HFFc6 (cell line): ENCODE measurements around the gene RBL2. TPM values are rescaled to one million over a fixed set of nuclear protein-coding genes. Genes with fewer than 3 reads are reported as not detected.
"Not testable (repeated sequence)": the region's sequence is repeated elsewhere in the genome, so short reads cannot be mapped to it uniquely, and the experiment has no call there.

Experiments used
- DNase-seq: peaks from one replicate; pipeline ENCODE4 v3.0.0-alpha.2; 2018
- H3K27ac Mint-ChIP-seq: 2 replicates; pipeline ENCODE4 v1.8.0; 2020; ENCODE audit warnings: mild to moderate bottlenecking, mixed read lengths
- H3K27me3 Mint-ChIP-seq: 2 replicates; pipeline ENCODE4 v1.8.0; 2021; ENCODE audit warnings: mild to moderate bottlenecking, moderate library complexity, mixed read lengths; ENCODE audit not compliant: insufficient read depth
- H3K36me3 Mint-ChIP-seq: 2 replicates; pipeline ENCODE4 v1.8.0; 2021; ENCODE audit warnings: low read depth, mixed read lengths
- H3K4me1 Mint-ChIP-seq: 2 replicates; pipeline ENCODE4 v1.8.0; 2020; ENCODE audit warnings: low read depth, mixed read lengths
- H3K4me3 Mint-ChIP-seq: 2 replicates; pipeline ENCODE4 v1.8.0; 2020; ENCODE audit warnings: mild to moderate bottlenecking, moderate library complexity, mixed read lengths
- H3K9me3 Mint-ChIP-seq: 2 replicates; pipeline ENCODE4 v1.8.0; 2020; ENCODE audit warnings: mild to moderate bottlenecking, mixed read lengths
- CTCF ChIP-seq: fragments of 200-600 bp; sonication (generic); IDR thresholded peaks from 2 replicates; pipeline ENCODE4 v1.5.0; 2021; ENCODE audit warnings: antibody characterized with exemption, mild to moderate bottlenecking
- long read RNA-seq: library from polyadenylated mRNA; unstranded; transcript quantifications from one replicate; pipeline ENCODE4 v2.0.0, GENCODE V29; 2019
- total RNA-seq, 6 experiments: library from RNA; stranded (reverse); fragmentation: NEBNext Ultra II Directional; extraction: Animal tissue kit (Norgen Biotek cat#: 25700); gene quantifications; 2 replicates in 1 of 6; 3 replicates in 5 of 6; pipeline ENCODE4 v1.2.3, GENCODE V29; 2021

Gene RBL2, protein sequence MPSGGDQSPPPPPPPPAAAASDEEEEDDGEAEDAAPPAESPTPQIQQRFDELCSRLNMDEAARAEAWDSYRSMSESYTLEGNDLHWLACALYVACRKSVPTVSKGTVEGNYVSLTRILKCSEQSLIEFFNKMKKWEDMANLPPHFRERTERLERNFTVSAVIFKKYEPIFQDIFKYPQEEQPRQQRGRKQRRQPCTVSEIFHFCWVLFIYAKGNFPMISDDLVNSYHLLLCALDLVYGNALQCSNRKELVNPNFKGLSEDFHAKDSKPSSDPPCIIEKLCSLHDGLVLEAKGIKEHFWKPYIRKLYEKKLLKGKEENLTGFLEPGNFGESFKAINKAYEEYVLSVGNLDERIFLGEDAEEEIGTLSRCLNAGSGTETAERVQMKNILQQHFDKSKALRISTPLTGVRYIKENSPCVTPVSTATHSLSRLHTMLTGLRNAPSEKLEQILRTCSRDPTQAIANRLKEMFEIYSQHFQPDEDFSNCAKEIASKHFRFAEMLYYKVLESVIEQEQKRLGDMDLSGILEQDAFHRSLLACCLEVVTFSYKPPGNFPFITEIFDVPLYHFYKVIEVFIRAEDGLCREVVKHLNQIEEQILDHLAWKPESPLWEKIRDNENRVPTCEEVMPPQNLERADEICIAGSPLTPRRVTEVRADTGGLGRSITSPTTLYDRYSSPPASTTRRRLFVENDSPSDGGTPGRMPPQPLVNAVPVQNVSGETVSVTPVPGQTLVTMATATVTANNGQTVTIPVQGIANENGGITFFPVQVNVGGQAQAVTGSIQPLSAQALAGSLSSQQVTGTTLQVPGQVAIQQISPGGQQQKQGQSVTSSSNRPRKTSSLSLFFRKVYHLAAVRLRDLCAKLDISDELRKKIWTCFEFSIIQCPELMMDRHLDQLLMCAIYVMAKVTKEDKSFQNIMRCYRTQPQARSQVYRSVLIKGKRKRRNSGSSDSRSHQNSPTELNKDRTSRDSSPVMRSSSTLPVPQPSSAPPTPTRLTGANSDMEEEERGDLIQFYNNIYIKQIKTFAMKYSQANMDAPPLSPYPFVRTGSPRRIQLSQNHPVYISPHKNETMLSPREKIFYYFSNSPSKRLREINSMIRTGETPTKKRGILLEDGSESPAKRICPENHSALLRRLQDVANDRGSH
- total RNA-seq: 10 to 100 TPM; 21.4 to 24.4 (median 22.9) TPM
- long read RNA-seq, full-length matches to known transcripts: 7 of 19 reads
- long read RNA-seq, partial matches to known transcripts: 10 of 19 reads
- long read RNA-seq, other reads (novel, unspliced or antisense): 2 of 19 reads

DNA sequence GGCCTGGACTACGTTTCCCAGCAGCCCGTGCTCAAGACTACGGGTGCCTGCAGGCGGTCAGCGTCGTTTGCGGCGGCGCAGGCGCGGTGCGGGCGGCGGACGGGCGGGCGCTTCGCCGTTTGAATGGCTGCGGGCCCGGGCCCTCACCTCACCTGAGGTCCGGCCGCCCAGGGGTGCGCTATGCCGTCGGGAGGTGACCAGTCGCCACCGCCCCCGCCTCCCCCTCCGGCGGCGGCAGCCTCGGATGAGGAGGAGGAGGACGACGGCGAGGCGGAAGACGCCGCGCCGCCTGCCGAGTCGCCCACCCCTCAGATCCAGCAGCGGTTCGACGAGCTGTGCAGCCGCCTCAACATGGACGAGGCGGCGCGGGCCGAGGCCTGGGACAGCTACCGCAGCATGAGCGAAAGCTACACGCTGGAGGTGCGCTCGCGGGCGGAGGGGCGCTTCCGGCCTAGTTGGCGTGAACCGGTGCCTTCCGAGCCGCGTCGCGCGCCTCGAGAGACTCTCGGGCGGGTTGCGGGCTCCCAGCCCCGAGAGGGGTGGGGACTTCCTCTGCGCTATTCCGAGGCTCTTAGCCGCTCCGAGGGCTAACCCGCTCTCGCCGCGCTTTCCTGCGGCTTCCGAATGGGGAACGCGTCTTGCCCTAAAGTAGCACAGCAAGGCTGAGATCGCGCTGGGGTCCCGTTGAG, at the start of gene RBL2:
RBL2 (plus strand) TSS at position 95 of the 689 bp plus-strand sequence; CDS start at position 181, 86 bp downstream.
- Mint-ChIP-seq H3K27ac (peak within 1 kb of the TSS; percentile 96), H3K4me3 (peak within 1 kb of the TSS; percentile 98), H3K36me3 (no peaks in the 10 kb centered on the region), H3K9me3 (no peaks in the 10 kb centered on the region), H3K27me3 (peaks cover 2% of the 10 kb centered on the region), H3K4me1 (peaks cover 29% of the 10 kb centered on the region)
- peak; percentile 74 for DNase-seq
- no peak for TF ChIP-seq CTCF

DNA sequence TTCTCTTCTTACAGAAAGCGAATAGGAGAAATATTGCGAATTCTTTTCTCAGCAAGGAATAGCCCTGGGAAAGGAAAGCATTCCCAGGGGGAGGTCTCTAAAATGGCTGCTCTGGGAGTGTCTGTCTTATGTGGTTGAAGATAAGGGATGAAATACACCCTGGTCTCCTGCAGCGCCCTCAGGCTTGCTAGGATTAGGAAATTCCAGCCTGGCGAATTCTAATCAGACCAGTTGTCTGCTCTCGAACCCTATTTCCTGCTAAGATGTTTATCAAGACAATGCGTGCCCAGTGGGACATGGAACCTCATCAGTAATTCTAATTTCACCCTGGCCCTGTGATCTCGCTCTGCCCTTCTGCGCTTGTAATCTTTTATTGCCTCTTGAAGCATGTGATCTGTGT, 49.7 kb upstream of the RBL2 start:
- not testable (repeated sequence) for H3K4me1 Mint-ChIP-seq, H3K4me3 Mint-ChIP-seq, H3K27ac Mint-ChIP-seq, DNase-seq, H3K36me3 Mint-ChIP-seq, H3K27me3 Mint-ChIP-seq
- H3K9me3 Mint-ChIP-seq: peaks cover 29% of the 10 kb centered on the region

DNA sequence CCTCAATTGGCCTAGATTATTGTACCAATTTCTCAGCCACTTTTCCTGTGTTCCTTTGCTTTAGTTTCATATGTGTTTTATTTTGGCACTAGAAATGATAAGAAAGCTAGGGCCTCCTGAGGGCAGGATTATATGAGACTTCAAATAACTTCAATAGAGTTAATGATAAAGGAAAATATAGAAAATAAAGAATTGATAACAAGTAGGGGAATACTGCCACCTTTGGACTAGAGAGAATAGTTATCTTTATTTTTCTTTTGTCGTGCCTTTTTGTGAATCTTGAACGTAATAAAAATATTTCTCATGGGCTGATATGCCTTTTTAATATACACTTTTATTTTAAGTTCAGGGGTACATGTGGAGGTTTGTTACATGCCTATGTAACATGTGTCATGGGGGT, 29.3 kb upstream of the RBL2 start:
- no peak overlapping the region for H3K27ac Mint-ChIP-seq
- no peak for DNase-seq
- no peaks in the 10 kb centered on the region for H3K9me3 Mint-ChIP-seq

DNA sequence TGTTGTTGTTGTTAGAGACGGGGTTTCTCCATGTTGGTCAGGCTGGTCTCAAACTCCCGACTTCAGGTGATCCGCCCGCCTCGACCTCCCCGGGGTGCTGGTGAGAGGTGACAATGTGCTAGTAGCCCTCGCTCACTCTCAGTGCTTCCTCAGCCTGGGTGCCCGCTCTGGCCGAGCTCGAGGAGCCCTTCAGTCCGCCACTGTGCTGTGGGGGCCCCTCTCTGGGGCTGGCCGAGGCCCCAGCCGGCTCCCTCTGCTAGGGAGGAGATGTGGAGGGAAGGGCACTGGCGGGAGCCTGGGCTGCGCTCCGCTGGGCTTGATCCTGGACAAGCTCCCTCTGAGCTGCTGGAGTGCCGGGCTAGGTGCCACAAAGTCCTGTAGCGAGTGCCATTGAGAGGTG, 21.7 kb upstream of the RBL2 start:
- H3K36me3 Mint-ChIP-seq: peaks cover 3% of the 10 kb centered on the region; the same call in 1 of the 2 replicates
- H3K27ac Mint-ChIP-seq: no peak overlapping the region
- H3K4me1 Mint-ChIP-seq: peaks cover 17% of the 10 kb centered on the region
- no peak for TF ChIP-seq CTCF
- no peak overlapping the region for H3K4me3 Mint-ChIP-seq
- H3K9me3 Mint-ChIP-seq: peaks cover 9% of the 10 kb centered on the region
- no peak for DNase-seq
- peaks cover 5% of the 10 kb centered on the region; the same call in 1 of the 2 replicates for H3K27me3 Mint-ChIP-seq

More for the DNA sequence above, 29.3 kb upstream of the RBL2 start:
- Mint-ChIP-seq H3K27me3 (no peaks in the 10 kb centered on the region; the same call in 1 of the 2 replicates), H3K4me1 (no peaks in the 10 kb centered on the region), H3K4me3 (no peak overlapping the region), H3K36me3 (no peaks in the 10 kb centered on the region)
- peak; percentile 61 for TF ChIP-seq CTCF

GRCh38 chr16:53413864-53414263, 20.4 kb upstream of the RBL2 start:
- H3K27ac Mint-ChIP-seq: no peak overlapping the region
- peaks cover 5% of the 10 kb centered on the region; the same call in 1 of the 2 replicates for H3K27me3 Mint-ChIP-seq
- no peak overlapping the region for H3K4me3 Mint-ChIP-seq
- TF ChIP-seq CTCF: no peak
- peaks cover 3% of the 10 kb centered on the region; the same call in 1 of the 2 replicates for H3K36me3 Mint-ChIP-seq
- H3K4me1 Mint-ChIP-seq: peaks cover 18% of the 10 kb centered on the region
- DNase-seq: no peak
- peaks cover 9% of the 10 kb centered on the region for H3K9me3 Mint-ChIP-seq
